Skeletal muscle satellite cell (primary cell): ENCODE results near the gene DCST2. TPM values are rescaled to one million over a fixed set of nuclear protein-coding genes. Genes with fewer than 3 reads are reported as not detected.
A peak's percentile ranks its signal among the peaks of the same experiment; 100 is the strongest.

Experiments
- H3K27me3 ChIP-seq: 2 replicates; pipeline ENCODE4 v1.7.0; 2013; ENCODE audit warnings: low read length; ENCODE audit not compliant: control insufficient read depth, insufficient read depth
- H3K36me3 ChIP-seq: 2 replicates; pipeline ENCODE4 v1.7.0; 2013; ENCODE audit warnings: mild to moderate bottlenecking, control low read depth, low read length; ENCODE audit not compliant: insufficient read depth
- H3K4me1 ChIP-seq: 2 replicates; pipeline ENCODE4 v1.7.0; 2013; ENCODE audit warnings: low read length; ENCODE audit not compliant: control insufficient read depth, insufficient read depth
- H3K4me2 ChIP-seq: 2 replicates; pipeline ENCODE4 v1.7.0; 2013; ENCODE audit warnings: mild to moderate bottlenecking, low read length
- H3K4me3 ChIP-seq: 2 replicates; pipeline ENCODE4 v1.7.0; 2013; ENCODE audit warnings: low read length
- H3K9ac ChIP-seq: 2 replicates; pipeline ENCODE4 v1.7.0; 2013; ENCODE audit warnings: mild to moderate bottlenecking, low read depth, low read length, moderate library complexity
- H3K9me3 ChIP-seq: replicated peaks from 2 replicates; pipeline ENCODE4 v1.7.0; 2013; ENCODE audit warnings: mild to moderate bottlenecking, control low read depth, low read length
- small RNA-seq: library from RNA; depleted of rRNA; stranded (forward); fragments of <200 nt; gene quantifications from one replicate; pipeline ENCODE3, GENCODE V24; 2012

The DCST2 gene

GRCh38 chr1:154972517-154973343 is 60.9 kb downstream of the DCST2 start:
- Histone ChIP-seq H3K4me3 (peak overlapping the region; percentile 77), H3K9ac (peak overlapping the region; percentile 94), H3K9me3 (no peaks in the 10 kb centered on the region), H3K4me2 (peak overlapping the region; percentile 97), H3K4me1 (peaks cover 54% of the 10 kb centered on the region), H3K27me3 (no peaks in the 10 kb centered on the region), H3K36me3 (peaks cover 10% of the 10 kb centered on the region)

DNA sequence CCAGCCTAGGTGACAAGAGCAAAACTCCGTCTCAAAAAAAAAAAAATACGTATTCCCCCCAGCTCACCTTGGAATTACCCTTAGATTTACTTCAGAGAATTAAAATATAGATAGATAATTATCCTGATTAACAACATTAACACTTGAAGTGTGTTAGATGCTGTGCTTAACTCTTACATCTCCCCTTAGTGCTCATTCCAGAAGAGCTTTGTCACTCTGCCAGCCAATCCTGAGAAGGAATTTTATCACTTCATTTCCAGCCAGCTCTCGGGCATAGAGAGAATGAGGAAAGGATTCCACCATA is 61.4 kb downstream of the DCST2 start:
- Histone ChIP-seq H3K36me3 (peaks cover 15% of the 10 kb centered on the region), H3K4me1 (peaks cover 59% of the 10 kb centered on the region), H3K4me2 (peak overlapping the region; percentile 97), H3K4me3 (peak overlapping the region; percentile 77), H3K27me3 (no peaks in the 10 kb centered on the region), H3K9me3 (no peaks in the 10 kb centered on the region), H3K9ac (peak overlapping the region; percentile 94)

DNA sequence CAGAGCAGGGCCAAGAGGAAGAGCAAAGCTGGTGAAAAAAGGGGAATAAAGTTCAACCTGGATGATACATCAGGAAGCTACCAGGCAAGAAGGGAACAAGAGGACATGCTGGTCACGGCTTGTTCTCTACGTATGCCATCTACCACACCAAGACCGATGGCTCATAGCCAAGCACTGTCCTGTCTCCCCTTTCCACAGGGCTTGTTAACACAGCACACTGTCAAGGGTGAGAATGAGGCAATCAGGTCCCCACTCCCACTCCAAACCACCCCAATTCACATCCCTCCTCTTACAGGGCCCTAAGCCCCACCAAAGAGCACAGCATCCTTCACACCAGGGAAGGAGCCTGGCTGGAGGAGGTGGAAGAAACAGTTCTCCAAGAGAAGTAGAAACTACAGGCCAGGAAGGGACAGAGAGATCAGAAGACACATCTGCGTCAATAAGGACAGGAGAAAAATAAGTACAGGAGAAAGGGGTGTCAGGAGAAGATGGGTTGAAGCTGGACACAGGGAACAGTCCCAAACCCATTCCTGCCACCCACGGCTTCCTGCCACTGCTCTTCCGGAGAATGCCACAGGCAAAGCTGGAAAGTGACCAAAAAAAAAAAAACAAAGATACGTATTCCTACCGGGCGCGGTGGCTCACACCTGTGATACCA is 62.1 kb downstream of the DCST2 start:
- Histone ChIP-seq H3K4me2 (peak overlapping the region; percentile 97), H3K27me3 (no peaks in the 10 kb centered on the region), H3K9me3 (no peaks in the 10 kb centered on the region), H3K4me3 (peak overlapping the region; percentile 84), H3K9ac (peak overlapping the region; percentile 94), H3K36me3 (peaks cover 22% of the 10 kb centered on the region), H3K4me1 (peaks cover 56% of the 10 kb centered on the region)

GRCh38 chr1:154970631-154971340 is 62.8 kb downstream of the DCST2 start, which contains the start of gene SHC1:
Gene SHC1, minus strand, starts transcription at chr1:154970747. Its CDS starts 221 bp downstream, at chr1:154970526.
- H3K36me3 ChIP-seq = peaks cover 29% of the 10 kb centered on the region
- no peaks in the 10 kb centered on the region for H3K9me3 ChIP-seq
- H3K4me1 ChIP-seq = peaks cover 55% of the 10 kb centered on the region
- no peaks in the 10 kb centered on the region for H3K27me3 ChIP-seq
- peak within 1 kb of the TSS; percentile 94 for H3K9ac ChIP-seq
- H3K4me3 ChIP-seq = peak within 1 kb of the TSS; percentile 84
- H3K4me2 ChIP-seq = peak within 1 kb of the TSS; percentile 97

- peak overlapping the region; percentile 94 for H3K9ac ChIP-seq
- no peaks in the 10 kb centered on the region for H3K27me3 ChIP-seq
- no peaks in the 10 kb centered on the region for H3K9me3 ChIP-seq
- peaks cover 36% of the 10 kb centered on the region for H3K36me3 ChIP-seq
- H3K4me2 ChIP-seq = peak overlapping the region; percentile 97
- peak overlapping the region; percentile 84 for H3K4me3 ChIP-seq
- peaks cover 61% of the 10 kb centered on the region for H3K4me1 ChIP-seq
These were observed 63.6 kb downstream of the DCST2 start for GRCh38 chr1:154969860-154970452.

DNA sequence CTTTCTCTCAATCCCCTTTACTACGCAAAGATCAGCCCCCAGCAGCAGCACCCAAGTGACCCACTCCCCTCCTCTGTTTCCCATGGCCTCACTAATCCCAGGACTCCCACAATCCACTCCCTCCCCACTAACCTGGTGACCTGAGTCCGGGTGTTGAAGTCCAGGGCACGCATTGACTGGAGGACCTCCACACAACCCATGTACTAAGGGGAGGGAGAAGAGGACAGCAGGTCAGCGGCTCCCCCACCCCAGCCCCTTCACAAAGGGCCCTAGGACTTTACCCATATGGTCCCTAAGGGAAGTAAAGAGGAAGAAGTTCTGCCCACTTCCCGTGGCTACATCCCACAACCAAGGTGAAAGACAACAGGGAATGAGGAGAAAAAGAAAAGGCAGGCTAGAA is 64.3 kb downstream of the DCST2 start:
- H3K4me2 ChIP-seq = peak overlapping the region; percentile 97
- H3K4me3 ChIP-seq = peak overlapping the region; percentile 84
- no peaks in the 10 kb centered on the region for H3K9me3 ChIP-seq
- H3K9ac ChIP-seq = peak overlapping the region; percentile 94
- peaks cover 61% of the 10 kb centered on the region for H3K4me1 ChIP-seq
- H3K36me3 ChIP-seq = peaks cover 43% of the 10 kb centered on the region
- no peaks in the 10 kb centered on the region for H3K27me3 ChIP-seq

DNA sequence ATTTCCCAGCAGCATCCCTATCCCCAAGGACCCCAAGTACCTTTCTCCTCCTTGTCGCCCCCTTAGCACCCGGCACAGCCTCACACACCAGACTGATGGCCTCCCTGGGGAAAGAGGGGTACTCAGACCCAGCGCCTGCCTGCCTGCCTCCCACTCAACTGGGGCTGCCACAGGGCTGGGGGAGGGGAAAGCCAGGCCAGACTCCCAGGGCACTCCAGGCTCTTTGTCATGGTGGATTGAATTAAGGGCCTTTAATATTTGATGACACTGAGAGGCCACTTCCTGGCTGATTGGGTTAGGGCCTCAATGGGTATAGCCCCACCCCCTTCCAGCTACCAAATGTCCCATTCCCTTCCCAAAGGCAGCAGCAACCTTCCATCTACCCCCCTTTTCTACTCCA is 64.8 kb downstream of the DCST2 start:
- peak overlapping the region; percentile 84 for H3K4me3 ChIP-seq
- H3K4me1 ChIP-seq = peaks cover 61% of the 10 kb centered on the region
- H3K27me3 ChIP-seq = no peaks in the 10 kb centered on the region
- H3K9ac ChIP-seq = peak overlapping the region; percentile 94
- peaks cover 48% of the 10 kb centered on the region for H3K36me3 ChIP-seq
- peak overlapping the region; percentile 97 for H3K4me2 ChIP-seq
- H3K9me3 ChIP-seq = no peaks in the 10 kb centered on the region

Small RNAs within 50 kb of the gene (small RNA-seq; reads per million reads assigned to genes)
- not detected for gene MIR4258
